Measurements from ENCODE around the gene IFITM1.

GRCh38 chr11:280706-281485 is 32.9 kb upstream of the IFITM1 start:
- TF ChIP-seq CTCF (IDR thresholded peaks at IDR 0.05) (no peak), CREB1 (CRISPR knock-in tag; IDR thresholded peaks at IDR 0.05) (no peak), ELF4 (CRISPR knock-in tag; IDR thresholded peaks at IDR 0.05; ENCODE audit: low read depth) (no peak), AFF4 (CRISPR knock-in tag; IDR thresholded peaks at IDR 0.05; ENCODE audit: borderline replicate concordance) (no peak), NFE2L1 (CRISPR knock-in tag; IDR thresholded peaks at IDR 0.05) (no peak)
